H9 (cell line): Measurements from ENCODE around the gene ST6GAL2. TPM values are rescaled to one million over a fixed set of nuclear protein-coding genes. Genes with fewer than 3 reads are reported as not detected.

ENCODE experiments used
- DNase-seq: peaks from one replicate; pipeline ENCODE4 v3.0.0-alpha.2; 2017
- H2AFZ ChIP-seq: one replicate; pipeline ENCODE4 v1.6.1; 2013; ENCODE audit warnings: mild to moderate bottlenecking, low read length, control low read depth, moderate library complexity
- H2AK5ac ChIP-seq: 2 replicates; pipeline ENCODE4 v1.6.1; 2013; ENCODE audit warnings: low read length, control low read depth, mixed read lengths; ENCODE audit not compliant: insufficient read length
- H2BK120ac ChIP-seq: one replicate; pipeline ENCODE4 v1.6.1; 2013; ENCODE audit warnings: low read depth, mild to moderate bottlenecking, low read length, control low read depth, inconsistent platforms; ENCODE audit not compliant: poor library complexity, severe bottlenecking
- H2BK12ac ChIP-seq: 2 replicates; pipeline ENCODE4 v1.6.1; 2013; ENCODE audit warnings: low read length, control low read depth, mixed read lengths, low read depth; ENCODE audit not compliant: insufficient read length
- H2BK15ac ChIP-seq: 2 replicates; pipeline ENCODE4 v1.6.1; 2013; ENCODE audit warnings: low read depth, low read length, control low read depth
- H2BK20ac ChIP-seq: one replicate; pipeline ENCODE4 v1.6.1; 2013; ENCODE audit warnings: low read depth, mild to moderate bottlenecking, low read length, control low read depth, inconsistent platforms; ENCODE audit not compliant: poor library complexity, severe bottlenecking
- H2BK5ac ChIP-seq: 2 replicates; pipeline ENCODE4 v1.6.1; 2013; ENCODE audit warnings: low read length, control low read depth, mixed read lengths; ENCODE audit not compliant: insufficient read length
- H3K14ac ChIP-seq: 2 replicates; pipeline ENCODE4 v1.6.1; 2013; ENCODE audit warnings: low read length, control low read depth; ENCODE audit not compliant: insufficient read depth
- H3K18ac ChIP-seq: 2 replicates; pipeline ENCODE4 v1.6.1; 2013; ENCODE audit warnings: low read depth, mild to moderate bottlenecking, mixed read lengths, low read length, control low read depth; ENCODE audit not compliant: insufficient read length
- H3K23ac ChIP-seq: 2 replicates; pipeline ENCODE4 v1.6.1; 2013; ENCODE audit warnings: low read length, control low read depth, mixed read lengths, low read depth; ENCODE audit not compliant: insufficient read length
- H3K23me2 ChIP-seq: 2 replicates; pipeline ENCODE4 v1.6.1; 2013; ENCODE audit warnings: low read depth, mild to moderate bottlenecking, mixed read lengths, low read length, control low read depth; ENCODE audit not compliant: insufficient read length, poor library complexity, severe bottlenecking
- H3K27ac ChIP-seq: 2 replicates; pipeline ENCODE4 v1.5.1; 2013; ENCODE audit warnings: low read length, control low read depth, mixed read lengths, low read depth; ENCODE audit not compliant: insufficient read length
- H3K27me3 ChIP-seq: 2 replicates; pipeline ENCODE4 v1.6.1; 2013; ENCODE audit warnings: low read length, control low read depth, inconsistent platforms; ENCODE audit not compliant: insufficient read depth
- H3K4ac ChIP-seq: 2 replicates; pipeline ENCODE4 v1.6.1; 2013; ENCODE audit warnings: low read depth, mild to moderate bottlenecking, control low read depth, inconsistent platforms, low read length, moderate library complexity
- H3K4me1 ChIP-seq: 2 replicates; pipeline ENCODE4 v1.6.1; 2013; ENCODE audit warnings: low read length, control low read depth, inconsistent platforms; ENCODE audit not compliant: insufficient read depth
- H3K4me2 ChIP-seq: 2 replicates; pipeline ENCODE4 v1.6.1; 2013; ENCODE audit warnings: low read length, control low read depth, mixed read lengths; ENCODE audit not compliant: insufficient read length, insufficient read depth
- H3K56ac ChIP-seq: 2 replicates; pipeline ENCODE4 v1.6.1; 2013; ENCODE audit warnings: low read depth, mild to moderate bottlenecking, mixed read lengths, low read length, control low read depth; ENCODE audit not compliant: insufficient read length
- H3K79me1 ChIP-seq: 2 replicates; pipeline ENCODE4 v1.6.1; 2013; ENCODE audit warnings: low read depth, mild to moderate bottlenecking, moderate library complexity, low read length, control low read depth, inconsistent platforms; ENCODE audit not compliant: insufficient read depth, poor library complexity, severe bottlenecking
- H3K79me2 ChIP-seq: 2 replicates; pipeline ENCODE4 v1.6.1; 2013; ENCODE audit warnings: low read length, control low read depth, inconsistent platforms; ENCODE audit not compliant: insufficient read depth
- H3K9ac ChIP-seq: 2 replicates; pipeline ENCODE4 v1.6.1; 2013; ENCODE audit warnings: low read length, control low read depth, mixed read lengths; ENCODE audit not compliant: insufficient read length; ENCODE audit errors: extremely low read depth
- H3K9me3 ChIP-seq: one replicate; pipeline ENCODE4 v1.6.1; 2013; ENCODE audit warnings: low read depth, low read length, inconsistent platforms; ENCODE audit not compliant: control insufficient read depth
- H3T11ph ChIP-seq: one replicate; pipeline ENCODE4 v1.6.1; 2013; ENCODE audit warnings: mild to moderate bottlenecking, low read length, control low read depth, inconsistent platforms
- H4K20me1 ChIP-seq: one replicate; pipeline ENCODE4 v1.6.1; 2013; ENCODE audit not compliant: control insufficient read depth, insufficient read length, insufficient read depth
- H4K5ac ChIP-seq: 2 replicates; pipeline ENCODE4 v1.6.1; 2013; ENCODE audit warnings: low read depth, mild to moderate bottlenecking, mixed read lengths, low read length, control low read depth; ENCODE audit not compliant: insufficient read length
- H4K8ac ChIP-seq: replicated peaks from 2 replicates; pipeline ENCODE4 v1.6.1; 2013; ENCODE audit warnings: low read length, control low read depth, mixed read lengths, low read depth; ENCODE audit not compliant: insufficient read length
- H4K91ac ChIP-seq: 2 replicates; pipeline ENCODE4 v1.6.1; 2013; ENCODE audit warnings: low read depth, mild to moderate bottlenecking, moderate library complexity, mixed read lengths, low read length, control low read depth; ENCODE audit not compliant: insufficient read length
- H3K27ac Mint-ChIP-seq, 3 experiments: 2 replicates in 2 of 3; 3 replicates in 1 of 3; pipeline ENCODE4 v1.8.0; 2020 to 2021; ENCODE audit warnings: mixed read lengths in 3 of 3, mild to moderate bottlenecking in 1 of 3, moderate library complexity in 1 of 3
- H3K27me3 Mint-ChIP-seq: 2 replicates; pipeline ENCODE4 v1.8.0; 2021; ENCODE audit warnings: low read depth, mild to moderate bottlenecking, moderate library complexity, mixed read lengths
- H3K36me3 Mint-ChIP-seq, 3 experiments: 2 replicates in 2 of 3; 3 replicates in 1 of 3; pipeline ENCODE4 v1.8.0; 2020 to 2021; ENCODE audit warnings: low read depth in 3 of 3, mixed read lengths in 3 of 3; ENCODE audit not compliant: insufficient read depth in 1 of 3
- H3K4me1 Mint-ChIP-seq, 2 experiments: 2 replicates each; pipeline ENCODE4 v1.8.0; 2020; ENCODE audit warnings: mixed read lengths in 2 of 2
- H3K4me3 Mint-ChIP-seq, 2 experiments: 2 replicates in 1 of 2; 3 replicates in 1 of 2; pipeline ENCODE4 v1.8.0; 2020 to 2021; ENCODE audit warnings: mild to moderate bottlenecking in 2 of 2, mixed read lengths in 2 of 2, moderate library complexity in 1 of 2
- H3K9me3 Mint-ChIP-seq, 2 experiments: 2 replicates in 1 of 2; 3 replicates in 1 of 2; pipeline ENCODE4 v1.8.0; 2020; ENCODE audit warnings: mild to moderate bottlenecking in 2 of 2, mixed read lengths in 2 of 2, moderate library complexity in 1 of 2
- CTCF ChIP-seq: fragments of 200-600 bp; sonication (generic); conservative IDR thresholded peaks from 3 replicates; pipeline ENCODE4 v1.8.0; 2021; ENCODE audit warnings: antibody characterized with exemption, mild to moderate bottlenecking
- WGBS: extraction: QIAGEN DNeasy Blood & Tissue Kit; methylation state at CpG from one replicate; pipeline ENCODE4 v1.1.7; 2013; ENCODE audit warnings: missing lambda C conversion rate, low lambda C conversion rate, mixed read lengths; ENCODE audit not compliant: insufficient read length; ENCODE audit errors: extremely low coverage; 5-methylcytosine and 5-hydroxymethylcytosine counted together
- total RNA-seq: library from RNA; stranded (reverse); gene quantifications from 2 replicates; pipeline ENCODE4 v1.2.1, GENCODE V29; 2021

The ST6GAL2 gene
- total RNA-seq, 1 experiment from 2014 or later: 7.6 TPM

DNA sequence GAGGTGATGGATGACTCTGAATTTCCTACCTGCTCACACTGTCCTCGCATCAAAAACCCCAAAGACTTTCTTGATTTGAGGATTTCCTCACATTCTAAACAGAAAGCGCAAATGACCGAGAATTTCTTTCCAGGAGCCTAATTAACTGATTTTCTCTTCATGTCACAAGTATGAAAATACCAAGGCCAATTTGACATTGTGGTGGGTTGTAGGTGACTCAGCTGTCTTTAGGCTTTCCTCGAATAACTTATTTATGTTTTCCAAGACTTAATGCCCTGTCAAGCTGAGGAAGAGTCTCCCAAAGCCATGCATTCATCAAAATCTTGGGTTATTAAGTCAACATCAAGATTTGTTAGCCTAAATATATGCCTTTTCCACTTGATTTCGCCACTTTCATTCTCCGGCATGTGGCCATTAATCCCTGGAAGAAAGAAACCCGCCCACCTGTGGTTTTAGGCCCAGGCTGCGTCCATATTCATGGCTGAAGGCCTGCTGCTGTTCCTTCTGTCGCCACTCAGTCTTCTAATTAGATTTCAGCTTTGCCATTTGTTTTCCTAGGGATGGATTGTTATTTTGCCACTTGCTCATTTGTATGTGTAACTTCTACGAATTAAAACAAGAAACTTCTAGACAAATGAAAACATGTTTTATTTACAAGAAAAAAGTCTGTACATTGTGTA is 84.9 kb downstream of the ST6GAL2 start:
- Mint-ChIP-seq H3K27ac (no peak overlapping the region), H3K36me3 (peaks cover 6 to 9% (median 8%) of the 10 kb centered on the region in 3 experiments), H3K9me3 (no peaks in the 10 kb centered on the region; a peak in 1 of 5 replicates), H3K4me1 (peaks cover 17 to 19% of the 10 kb centered on the region in 2 experiments), H3K27me3 (peaks cover 4% of the 10 kb centered on the region), H3K4me3 (no peak overlapping the region)
- no peak overlapping the region for H3T11ph ChIP-seq
- no peak overlapping the region for H3K9ac ChIP-seq
- H2BK15ac ChIP-seq: no peak overlapping the region
- no peaks in the 10 kb centered on the region for H3K79me1 ChIP-seq
- no peak overlapping the region for H3K4me2 ChIP-seq
- H3K27me3 ChIP-seq: no peaks in the 10 kb centered on the region
- no peaks in the 10 kb centered on the region for H3K79me2 ChIP-seq
- H3K4ac ChIP-seq: no peak overlapping the region
- DNase-seq: peak; percentile 39
- H3K4me1 ChIP-seq: no peaks in the 10 kb centered on the region
- no peak overlapping the region for H2BK12ac ChIP-seq
- H3K56ac ChIP-seq: no peak overlapping the region
- H2BK20ac ChIP-seq: no peak overlapping the region
- no peaks in the 10 kb centered on the region for H3K23me2 ChIP-seq
- H2BK5ac ChIP-seq: no peak overlapping the region
- H3K9me3 ChIP-seq: no peaks in the 10 kb centered on the region
- peak; percentile 12; the same call in 1 of the 3 replicates for TF ChIP-seq CTCF
- no peak overlapping the region for H3K27ac ChIP-seq
- no CpG with 5 or more reads among the region's 10 CpGs for WGBS
- no peak overlapping the region for H4K5ac ChIP-seq
- H4K8ac ChIP-seq: no peak overlapping the region
- no peaks in the 10 kb centered on the region for H4K20me1 ChIP-seq
- H2AFZ ChIP-seq: no peak overlapping the region
- no peak overlapping the region for H2BK120ac ChIP-seq
- H3K18ac ChIP-seq: no peak overlapping the region
- no peak overlapping the region for H3K14ac ChIP-seq
- no peak overlapping the region for H2AK5ac ChIP-seq
- no peak overlapping the region for H3K23ac ChIP-seq
- H4K91ac ChIP-seq: no peak overlapping the region
